GM21529 (cell line): ENCODE data around the gene EFHD1.
"Not testable (repeated sequence)": the region's sequence is repeated elsewhere in the genome, so short reads cannot be mapped to it uniquely, and the experiment has no call there.

Experiments
- ATAC-seq: cut with Tn5 transposase; IDR thresholded peaks from one replicate; pipeline ENCODE4 v1.9.1; 2021; ENCODE audit not compliant: unreplicated experiment

The EFHD1 gene

GRCh38 chr2:232615339-232615738, 18.1 kb upstream of the EFHD1 start:
- ATAC-seq, result no peak

DNA sequence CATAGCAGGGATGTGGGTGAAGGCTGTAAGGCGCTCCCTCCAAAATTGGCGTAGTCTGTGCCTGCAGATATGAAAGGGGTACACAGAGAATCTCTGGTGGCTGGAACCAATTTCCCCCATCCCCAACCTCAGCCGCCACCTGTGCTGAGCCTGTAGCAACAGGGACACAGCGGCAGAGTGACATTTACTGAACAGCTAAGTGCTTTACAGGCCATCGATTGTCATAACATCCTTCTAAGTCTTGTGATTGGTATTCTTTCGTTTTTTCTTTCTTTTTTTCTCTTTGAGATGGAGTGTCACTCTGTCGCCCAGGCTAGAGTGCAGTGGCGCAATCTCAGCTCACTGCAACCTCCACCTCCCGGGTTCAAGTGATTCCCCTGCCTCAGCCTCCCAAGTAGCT, 12.2 kb upstream of the EFHD1 start:
- no peak for ATAC-seq

GRCh38 chr2:232622563-232622962, 10.8 kb upstream of the EFHD1 start:
- no peak for ATAC-seq

- ATAC-seq, result no peak
Observed at GRCh38 chr2:232623768-232624765, 9.3 kb upstream of the EFHD1 start.

GRCh38 chr2:232626584-232626983, 6.8 kb upstream of the EFHD1 start:
- no peak for ATAC-seq

- no peak for ATAC-seq
Observed at GRCh38 chr2:232628466-232629128, 4.8 kb upstream of the EFHD1 start.

DNA sequence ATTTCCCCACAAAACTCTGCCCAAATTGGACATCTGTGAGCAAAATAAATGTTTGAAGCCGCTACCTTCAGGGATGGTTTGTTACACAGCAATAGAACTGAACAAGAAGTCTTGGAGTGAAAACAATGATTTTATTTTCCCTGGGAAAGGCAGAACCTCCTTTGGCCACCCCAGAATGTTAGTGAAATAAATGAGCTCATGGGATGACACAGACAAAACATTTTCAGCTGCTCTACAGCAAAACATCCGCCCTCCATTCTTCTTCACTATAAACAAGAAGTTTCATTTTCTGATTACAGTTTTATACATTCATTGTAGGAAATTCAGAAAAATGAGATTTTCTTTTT, 4.3 kb upstream of the EFHD1 start:
- no peak for ATAC-seq

GRCh38 chr2:232632229-232632903, 1.0 kb upstream of the EFHD1 start:
- ATAC-seq, result no peak

GRCh38 chr2:232632904-232633412, 446 bp upstream of the EFHD1 start:
- ATAC-seq, result no peak

DNA sequence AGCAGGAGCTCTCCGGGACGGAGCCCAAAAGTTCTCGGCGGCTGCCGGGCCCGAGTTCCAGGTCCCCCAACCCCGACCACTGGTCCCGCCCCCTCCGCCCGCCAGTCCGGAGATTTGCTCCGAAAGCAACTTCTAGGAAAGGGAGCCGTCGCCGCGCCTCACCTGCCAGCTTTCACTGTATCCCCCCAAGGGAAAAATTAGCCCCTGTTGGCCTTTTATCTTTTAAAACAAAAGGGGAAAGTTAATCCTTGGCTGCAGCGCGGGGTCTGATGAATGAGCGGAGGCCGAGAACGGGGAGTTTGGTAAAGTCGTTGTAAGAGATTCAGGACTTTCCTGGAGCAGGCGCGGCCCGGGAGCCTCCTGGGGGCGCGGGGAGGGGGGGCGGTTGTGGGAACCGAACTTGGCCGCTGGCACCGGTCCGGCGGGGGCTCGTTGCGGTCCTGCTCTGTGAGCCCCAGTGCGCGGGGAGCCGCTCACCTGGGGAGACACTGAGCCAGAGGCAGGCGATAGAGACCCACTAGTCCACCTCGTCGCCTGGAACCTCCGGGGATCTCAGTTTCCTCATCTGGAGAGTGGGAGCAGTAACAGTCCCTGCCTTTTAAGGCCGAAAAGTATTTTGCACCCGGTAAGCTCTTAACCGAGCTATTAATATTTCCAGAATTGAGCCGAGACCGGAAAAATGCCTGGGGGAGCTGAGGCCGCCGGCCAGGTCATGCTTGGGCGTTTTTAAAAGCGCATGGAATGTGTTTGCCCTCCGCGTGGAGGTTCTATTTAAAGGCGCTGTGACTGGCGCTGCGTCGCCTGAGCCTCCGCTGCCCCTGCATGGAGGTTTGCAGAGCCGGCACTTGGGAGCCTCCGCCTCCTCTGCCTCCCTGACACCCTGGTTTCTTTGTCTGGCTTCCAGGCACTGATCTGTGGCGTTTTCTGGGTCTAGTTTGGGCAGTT, 1.1 kb downstream of the EFHD1 start:
- no peak for ATAC-seq

DNA sequence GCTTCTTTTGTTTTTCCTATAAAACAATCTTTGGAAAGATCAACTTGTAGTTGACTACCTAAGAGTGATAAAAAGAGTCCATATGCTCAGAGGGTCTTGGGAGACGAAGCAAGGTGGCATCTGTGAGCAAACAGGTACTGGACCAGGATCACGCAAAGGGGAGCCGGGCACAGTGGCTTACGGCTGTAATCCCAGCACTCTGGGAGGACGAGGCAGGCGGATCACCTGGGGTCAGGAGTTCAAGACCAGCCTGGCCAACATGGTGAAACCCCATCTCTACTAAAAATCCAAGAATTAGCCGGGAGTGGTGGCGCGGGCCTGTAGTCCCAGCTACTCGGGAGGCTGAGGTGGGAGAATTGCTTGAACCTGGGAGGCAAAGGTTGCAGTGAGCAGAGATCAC, 2.0 kb downstream of the EFHD1 start:
- not testable (repeated sequence) for ATAC-seq

GRCh38 chr2:232635820-232636219, 2.4 kb downstream of the EFHD1 start:
- ATAC-seq, result no peak

GRCh38 chr2:232636788-232637420, 3.5 kb downstream of the EFHD1 start:
- ATAC-seq, result no peak

GRCh38 chr2:232637866-232638583, 4.6 kb downstream of the EFHD1 start:
- no peak for ATAC-seq

- ATAC-seq, result no peak
Observed at GRCh38 chr2:232641153-232641848, 7.9 kb downstream of the EFHD1 start.

DNA sequence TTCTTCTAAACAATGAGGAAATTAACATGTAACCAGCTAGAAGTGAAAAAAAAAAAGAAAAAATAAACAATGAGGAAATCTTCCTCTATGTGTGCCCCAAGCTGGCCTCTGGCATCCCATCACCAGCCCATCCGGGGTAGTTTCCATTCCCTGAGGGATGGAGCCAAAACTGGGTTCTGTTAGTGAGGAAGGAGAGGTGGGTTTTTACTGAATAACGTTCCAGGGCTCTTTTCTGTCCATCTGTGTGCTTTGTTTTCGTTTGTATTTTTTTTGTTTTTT, 9.7 kb downstream of the EFHD1 start:
- ATAC-seq, result no peak

DNA sequence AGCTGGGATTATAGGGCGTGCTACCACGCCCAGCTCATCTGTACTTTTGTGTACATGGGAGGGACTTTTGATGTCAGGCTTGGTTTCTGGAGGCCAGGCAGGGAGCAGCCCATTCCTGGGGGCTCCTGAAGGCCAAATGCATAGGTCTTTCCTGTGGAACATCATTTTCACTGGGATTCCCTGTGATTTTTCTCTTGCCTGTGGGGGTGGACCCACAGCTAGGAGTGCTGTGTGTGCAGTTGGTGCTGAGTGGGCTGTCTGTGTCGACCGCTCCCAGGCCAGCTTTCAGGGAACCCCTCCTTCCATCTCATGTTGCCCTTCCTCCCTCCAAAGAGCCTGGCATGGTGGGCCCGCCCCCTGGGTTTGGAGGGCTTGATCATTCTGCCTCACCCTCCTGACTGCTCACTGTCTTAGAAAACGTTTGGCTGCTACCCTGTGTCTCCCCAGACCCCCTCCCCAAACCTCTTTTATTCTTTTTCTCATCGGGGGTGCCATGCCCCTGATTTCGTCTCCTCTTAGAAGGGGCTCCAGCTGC, 10.5 kb downstream of the EFHD1 start:
- no peak for ATAC-seq

- ATAC-seq, result no peak
Observed at GRCh38 chr2:232645061-232645460, 11.7 kb downstream of the EFHD1 start.

DNA sequence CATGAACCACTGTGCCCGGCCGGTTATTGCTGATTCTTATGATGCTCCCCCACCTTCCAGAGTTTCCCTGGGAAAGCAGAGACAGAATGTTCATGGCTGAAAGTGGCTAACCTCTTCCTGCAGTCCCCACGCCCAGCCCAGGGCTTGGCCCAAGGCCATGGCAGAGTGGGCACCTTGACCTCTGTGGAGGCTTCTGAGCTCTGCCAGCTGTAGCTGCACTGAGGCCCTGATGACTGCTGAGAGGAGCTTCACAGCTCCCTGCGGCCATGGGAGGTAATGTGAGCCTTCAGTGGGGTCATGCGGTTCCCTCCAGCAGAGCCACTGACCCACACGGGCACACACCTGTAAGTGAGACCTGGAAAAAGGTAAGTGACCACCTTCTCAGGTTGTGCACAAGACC, 13.3 kb downstream of the EFHD1 start:
- ATAC-seq, result no peak
